ENCODE measurements around the gene ADM2.

ADM2 gene

GRCh38 chr22:50485221-50486131 lies 4.1 kb downstream of the ADM2 start:
- DNase-seq (ENCODE audit: low read depth): no peak

DNA sequence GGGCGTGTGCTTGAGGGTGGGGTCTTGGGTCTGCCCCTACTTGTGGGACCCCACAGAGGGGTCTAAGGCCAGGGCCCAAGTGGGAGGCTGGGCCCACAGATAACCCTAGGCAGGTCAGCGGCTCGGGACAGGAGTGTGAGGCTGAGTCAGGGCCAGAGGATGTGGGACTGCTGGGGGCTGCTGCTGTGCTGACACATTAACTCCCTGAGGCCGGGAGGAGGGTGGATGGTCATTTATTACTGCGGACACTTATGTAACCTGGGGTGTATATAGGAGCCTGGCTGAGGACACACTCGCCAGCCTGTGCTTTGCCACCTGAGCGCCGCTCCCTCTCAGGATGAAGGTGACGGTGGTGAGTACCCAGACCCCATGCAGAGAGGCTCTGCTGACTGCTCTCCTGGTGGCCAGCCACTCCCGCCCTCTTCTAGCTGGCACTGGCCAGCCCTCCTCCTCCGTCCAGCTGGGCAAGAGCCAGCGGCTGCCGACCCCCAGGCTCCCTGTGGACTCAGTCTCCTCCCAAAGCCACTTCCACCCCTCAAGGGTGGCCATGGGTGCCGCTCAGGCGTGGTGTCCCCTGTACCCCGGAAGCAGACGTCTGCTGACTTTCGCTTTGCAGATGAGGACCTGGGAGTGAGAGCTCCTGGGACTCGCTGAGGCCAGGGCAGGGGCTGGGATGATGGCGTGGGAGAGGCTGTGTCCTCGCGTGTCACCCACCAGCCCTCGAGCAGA lies 5.4 kb downstream of the ADM2 start, which contains the start of gene MIOX:
MIOX (plus strand) TSS at position 299 of the 729 bp plus-strand sequence; CDS start at position 338, 39 bp downstream.
- no peak for DNase-seq (ENCODE audit: low read depth)

- DNase-seq (ENCODE audit: low read depth): no peak
Measured at GRCh38 chr22:50487290-50488005, 6.1 kb downstream of the ADM2 start.

DNA sequence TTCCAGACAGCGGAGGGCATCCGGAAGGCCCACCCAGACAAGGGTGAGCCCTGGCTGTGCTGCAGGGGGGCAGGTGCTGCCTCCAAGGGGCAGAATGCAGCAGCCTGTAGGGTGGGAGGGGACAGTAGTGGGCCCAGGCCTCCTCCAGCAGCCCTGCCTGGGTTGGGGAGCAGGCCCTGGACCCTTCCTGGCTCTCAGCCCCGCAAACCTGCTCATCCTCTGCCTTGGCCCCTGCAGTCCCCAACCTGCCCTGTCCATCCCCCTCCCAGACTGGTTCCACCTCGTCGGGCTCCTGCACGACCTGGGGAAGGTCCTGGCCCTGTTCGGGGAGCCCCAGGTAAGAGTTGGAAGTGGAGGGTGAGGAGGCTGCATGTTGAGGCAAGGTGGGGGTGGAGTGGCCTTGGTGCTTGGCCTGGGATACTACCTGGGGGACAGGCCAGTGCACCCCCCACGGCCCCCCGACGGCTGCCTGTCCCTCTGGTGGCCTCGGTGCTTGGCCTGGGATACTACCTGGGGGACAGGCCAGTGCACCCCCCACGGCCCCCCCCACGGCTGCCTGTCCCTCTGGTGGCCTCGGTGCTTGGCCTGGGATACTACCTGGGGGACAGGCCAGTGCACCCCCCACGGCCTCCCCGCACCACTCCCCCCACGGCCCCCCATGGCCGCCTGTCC lies 6.8 kb downstream of the ADM2 start:
- no peak for DNase-seq (ENCODE audit: low read depth)

DNA sequence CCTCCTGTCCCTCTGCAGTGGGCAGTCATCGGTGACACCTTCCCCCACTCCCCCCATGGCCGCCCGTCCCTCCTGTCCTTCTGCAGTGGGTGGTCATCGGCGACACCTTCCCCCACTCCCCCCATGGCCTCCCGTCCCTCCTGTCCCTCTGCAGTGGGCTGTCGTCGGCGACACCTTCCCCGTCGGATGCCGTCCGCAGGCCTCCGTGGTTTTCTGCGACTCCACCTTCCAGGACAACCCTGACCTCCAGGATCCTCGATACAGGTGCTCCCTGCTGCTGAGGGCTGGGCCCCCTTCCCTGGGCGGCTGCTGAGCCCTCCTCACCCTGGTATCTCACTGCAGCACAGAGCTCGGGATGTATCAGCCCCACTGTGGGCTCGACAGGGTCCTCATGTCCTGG lies 7.5 kb downstream of the ADM2 start:
- no peak for DNase-seq (ENCODE audit: low read depth)

DNA sequence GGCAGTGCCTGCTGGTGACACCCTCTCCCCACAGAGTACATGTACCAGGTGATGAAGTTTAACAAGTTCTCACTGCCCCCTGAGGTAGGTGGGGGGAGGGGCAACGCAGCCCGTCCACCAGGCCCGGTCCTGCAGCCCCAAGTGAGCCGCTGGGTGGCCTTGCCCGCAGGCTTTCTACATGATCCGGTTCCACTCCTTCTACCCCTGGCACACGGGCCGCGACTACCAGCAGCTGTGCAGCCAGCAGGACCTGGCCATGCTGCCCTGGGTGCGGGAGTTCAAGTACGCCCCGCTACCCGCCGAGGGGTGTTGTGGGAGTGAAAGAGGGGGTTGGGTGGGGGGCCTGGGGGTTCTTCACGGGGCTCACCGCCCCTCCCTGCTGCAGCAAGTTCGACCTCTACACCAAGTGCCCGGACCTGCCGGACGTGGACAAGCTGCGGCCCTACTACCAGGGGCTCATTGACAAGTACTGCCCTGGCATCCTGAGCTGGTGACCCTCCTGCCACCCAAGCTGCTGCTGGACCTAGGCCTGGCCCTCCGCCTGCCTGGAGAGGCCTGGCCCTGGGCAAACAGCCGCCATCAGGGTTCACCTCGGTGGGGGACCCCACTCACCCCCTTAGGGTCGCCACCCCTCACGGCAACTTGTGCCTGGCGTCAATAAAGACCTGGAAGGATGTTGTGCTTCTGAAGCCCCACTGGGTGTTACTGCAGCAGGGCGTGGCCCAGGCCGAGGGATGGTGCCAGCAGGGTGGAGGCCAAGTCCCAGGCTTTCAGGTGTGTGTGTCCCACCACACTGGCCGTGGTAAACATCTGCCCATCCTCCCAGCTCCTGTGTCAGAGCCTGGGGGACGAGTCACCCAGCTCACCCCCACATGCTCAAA lies 8.3 kb downstream of the ADM2 start:
- DNase-seq (ENCODE audit: low read depth): no peak

DNA sequence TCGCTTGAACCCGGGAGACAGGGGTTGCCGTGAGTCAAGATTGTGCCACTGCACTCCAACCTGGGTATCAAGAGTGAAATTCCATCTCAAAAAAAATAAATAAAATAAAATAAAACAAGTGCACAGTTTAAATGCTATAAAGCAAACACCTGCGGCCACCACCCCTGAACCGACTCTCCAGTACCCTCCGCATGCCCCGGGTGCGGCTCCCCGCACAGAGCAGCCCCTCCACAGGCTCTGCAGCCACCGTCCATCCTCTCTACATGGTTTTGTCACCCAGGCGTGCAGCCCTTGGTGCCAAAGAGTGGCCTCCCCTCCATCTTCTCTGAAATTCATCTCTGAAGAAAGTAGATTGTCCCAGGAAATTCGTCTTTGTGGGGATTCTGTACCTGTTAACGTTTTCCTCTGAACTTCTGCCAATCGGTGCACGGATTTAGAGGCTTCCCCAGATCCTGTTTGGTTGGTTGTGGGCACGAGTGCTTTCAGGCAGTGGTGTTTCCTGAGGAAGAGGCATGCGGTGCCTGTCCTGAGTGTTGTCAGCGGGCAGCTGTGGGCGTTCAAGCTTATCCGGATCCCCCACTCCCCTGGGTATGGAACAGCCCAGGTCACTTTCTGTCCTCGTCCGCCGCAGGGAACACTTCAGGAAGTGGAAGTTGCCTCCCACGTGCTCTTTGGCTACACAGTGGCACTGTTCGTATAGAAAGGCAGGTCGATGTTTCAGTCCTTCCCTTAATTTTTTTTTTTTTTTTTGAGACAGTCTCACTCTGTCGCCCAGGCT lies 9.4 kb downstream of the ADM2 start:
- DNase-seq (ENCODE audit: low read depth): no peak

GRCh38 chr22:50497093-50497492 lies 15.8 kb downstream of the ADM2 start:
- no peak for DNase-seq (ENCODE audit: low read depth)

DNA sequence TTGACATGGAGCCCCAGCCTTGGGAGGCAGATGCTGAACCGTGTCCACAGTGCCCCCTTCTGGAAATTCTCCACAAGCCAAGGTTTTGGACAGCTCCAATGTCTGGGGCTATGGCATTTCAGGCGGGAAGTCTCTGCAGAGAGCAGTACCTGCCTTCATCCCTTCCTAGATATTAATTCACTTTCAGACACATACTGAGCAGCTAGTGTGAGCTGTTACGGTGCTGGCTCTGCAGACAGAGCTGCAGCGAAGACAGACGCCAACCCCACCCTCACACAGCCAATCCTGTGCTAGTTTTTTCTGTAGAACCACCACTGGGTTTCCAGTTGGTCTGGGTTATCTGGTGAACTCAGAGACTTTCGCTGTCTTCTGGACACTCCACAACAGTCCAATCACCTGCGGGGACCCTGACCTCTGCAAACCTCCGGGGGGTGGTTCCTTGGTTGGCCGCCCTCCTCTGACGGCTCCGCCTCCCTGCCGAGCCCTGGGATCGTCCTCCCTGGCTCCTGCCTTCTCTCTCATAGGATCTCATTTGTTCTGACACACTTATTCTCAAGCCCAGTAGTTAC lies 17.1 kb downstream of the ADM2 start:
- DNase-seq (ENCODE audit: low read depth): peak; percentile 29

DNA sequence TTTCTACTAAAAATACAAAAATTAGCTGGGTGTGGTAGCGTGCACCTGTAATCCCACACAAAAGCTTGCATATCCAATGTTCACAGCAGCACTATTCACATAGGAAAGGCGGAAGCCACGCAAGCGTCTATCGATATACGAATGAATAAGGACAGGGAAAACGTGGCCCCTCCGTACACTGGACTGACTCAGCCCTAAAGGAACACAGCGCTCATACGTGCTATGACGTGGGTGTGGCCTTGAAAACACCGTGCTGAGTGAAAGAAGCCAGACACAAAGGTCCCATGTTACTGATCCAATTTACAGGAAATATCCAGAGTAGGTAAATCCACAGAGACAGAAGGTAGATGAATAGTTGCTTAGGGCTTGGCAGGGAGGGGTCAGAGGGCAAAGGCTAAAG lies 19.1 kb downstream of the ADM2 start:
- DNase-seq (ENCODE audit: low read depth): no peak

DNA sequence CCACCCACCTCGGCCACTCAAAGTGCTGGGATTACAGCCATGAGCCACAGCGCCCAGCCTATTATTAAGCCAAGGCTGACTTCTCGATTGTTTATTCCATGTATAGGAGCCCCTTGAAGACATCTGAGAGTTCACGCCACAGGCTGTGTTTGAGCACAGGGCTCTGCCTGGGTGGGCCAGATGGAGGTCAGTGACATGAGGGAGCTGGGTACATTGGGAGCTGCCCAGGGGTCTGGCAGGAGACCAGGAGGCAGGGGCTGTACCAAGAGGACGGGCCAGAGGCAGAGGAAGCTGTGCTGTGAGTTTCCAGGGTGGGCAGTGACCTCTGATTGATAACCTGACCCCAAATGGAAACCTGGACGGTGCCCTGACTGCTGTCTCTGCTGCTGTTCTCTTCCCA lies 20.8 kb downstream of the ADM2 start:
- no peak for DNase-seq (ENCODE audit: low read depth)

DNA sequence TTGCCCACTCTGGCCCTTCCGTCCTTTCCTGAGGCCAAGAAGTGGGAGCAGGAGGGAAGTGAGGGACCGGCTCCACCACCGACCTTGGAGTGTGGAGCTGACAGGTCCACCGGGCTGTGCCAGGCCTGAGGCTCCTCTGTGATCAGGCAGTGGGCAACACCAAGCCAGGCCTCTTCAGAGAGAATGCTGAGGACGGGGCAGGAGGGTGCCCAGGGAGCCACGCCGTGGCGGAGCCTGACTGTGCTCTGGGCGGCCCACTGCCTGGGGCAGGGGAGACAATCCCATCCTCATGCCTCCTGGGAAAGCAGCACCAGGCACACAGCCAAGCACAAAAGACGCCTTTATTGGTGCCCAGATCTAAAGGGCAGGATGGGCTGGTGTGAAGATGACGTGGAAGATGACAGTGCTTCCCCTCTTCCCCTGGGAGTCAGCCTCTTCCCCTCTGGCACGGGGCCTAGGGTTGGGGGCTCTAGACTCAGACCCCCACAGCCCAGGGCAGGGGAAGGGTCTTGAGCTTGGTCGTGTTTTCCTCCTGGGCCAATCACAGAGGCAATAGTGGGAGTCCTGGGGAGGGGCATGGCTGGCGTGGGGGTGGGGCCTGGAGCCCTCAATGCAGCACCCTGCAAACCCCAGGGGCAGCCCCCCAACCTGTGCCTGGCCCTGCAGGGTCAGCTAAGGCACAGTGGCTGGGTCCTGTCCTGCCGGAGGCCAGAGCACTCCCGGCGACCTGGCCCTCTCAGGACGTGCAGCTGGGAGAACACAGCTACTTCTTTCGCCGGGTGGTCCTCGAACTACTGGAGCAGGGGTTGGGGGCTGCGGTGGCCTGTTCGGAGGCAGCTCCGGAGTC lies 21.5 kb downstream of the ADM2 start:
- no peak for DNase-seq (ENCODE audit: low read depth)

GRCh38 chr22:50503475-50504145 lies 22.3 kb downstream of the ADM2 start:
- no peak for DNase-seq (ENCODE audit: low read depth)

DNA sequence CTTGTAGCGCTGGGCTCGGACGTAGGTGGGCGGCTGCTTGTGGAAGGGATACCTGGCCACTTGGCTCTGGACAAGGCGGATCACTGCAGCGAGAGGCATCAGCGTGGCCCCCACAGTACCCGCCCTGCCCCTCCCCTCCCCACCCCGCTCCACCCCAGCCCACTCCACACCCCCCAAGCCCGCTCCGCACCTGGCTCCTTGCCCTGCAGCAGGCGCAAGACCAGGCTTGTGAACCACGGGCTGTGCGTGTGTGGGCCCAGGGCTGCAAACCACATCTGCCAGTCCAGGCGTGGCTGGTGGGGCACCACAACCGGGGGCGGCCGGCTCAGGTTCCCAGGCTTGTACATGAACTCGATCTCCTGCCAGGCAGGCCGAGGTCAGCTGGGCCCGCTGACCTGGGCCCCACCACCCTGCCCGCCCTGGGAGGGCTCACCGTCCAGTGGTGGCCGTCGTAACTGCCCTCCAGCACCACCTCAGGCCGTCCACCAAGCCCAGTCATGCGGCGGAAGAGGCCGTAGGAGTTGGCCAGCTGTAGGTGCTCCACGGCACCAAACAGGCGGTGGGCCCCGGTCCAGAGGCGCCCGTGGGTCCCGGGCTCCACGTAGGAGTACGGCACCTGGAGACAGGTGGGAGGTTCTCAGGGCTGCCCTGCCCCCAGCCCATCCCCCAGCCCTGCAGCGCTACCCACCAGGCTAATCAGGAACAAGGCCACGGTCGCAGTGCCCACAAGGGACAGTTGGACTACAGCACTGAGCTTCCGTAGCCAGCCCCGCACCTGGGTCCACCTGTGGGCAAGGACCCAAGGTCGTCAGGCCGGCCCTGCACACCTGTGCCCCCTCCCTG lies 23.2 kb downstream of the ADM2 start:
- no peak for DNase-seq (ENCODE audit: low read depth)

GRCh38 chr22:50505276-50505775 lies 24.0 kb downstream of the ADM2 start:
- DNase-seq (ENCODE audit: low read depth): no peak

DNA sequence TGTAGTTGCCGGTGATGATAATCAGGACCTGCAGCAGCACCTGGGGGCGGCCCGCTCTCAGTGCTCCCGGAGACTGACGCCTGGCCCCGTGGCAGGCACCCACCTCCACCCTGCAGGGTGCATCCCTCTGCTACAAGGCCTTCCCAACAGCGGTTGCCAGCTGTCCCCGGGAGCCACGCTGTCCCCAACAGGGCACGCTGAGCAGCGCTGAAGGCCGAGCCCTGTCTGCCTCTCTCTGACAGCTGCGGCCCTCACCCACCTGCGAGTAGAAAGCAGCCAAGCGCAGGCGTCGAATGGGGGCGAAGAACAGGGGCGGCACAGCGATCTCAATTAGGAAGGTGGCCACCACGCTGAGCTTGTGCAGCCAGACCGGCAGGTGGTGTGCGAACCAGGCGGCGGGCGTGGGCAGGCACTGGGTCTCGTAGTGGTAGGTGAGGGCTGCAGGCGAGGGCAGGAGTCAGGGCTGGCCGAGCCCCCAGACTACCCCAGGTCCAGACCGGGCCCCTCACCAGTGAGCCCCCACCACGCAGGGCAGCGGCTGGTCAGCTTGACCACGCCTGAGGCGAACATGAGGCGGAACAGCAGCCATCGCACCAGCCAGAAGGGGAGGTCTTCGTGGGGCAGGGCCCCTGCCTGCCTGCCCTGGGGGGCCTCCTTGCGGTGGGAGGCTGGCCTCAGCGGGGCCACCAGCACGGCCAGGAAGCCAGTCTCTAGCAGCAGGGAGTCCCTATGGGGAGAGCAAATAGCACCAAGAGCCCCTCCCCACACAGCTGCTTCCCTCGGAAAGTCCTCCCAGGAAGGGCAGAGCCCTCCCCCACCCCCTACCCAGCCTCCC lies 24.6 kb downstream of the ADM2 start:
- no peak for DNase-seq (ENCODE audit: low read depth)

All from stimulated activated CD8-positive, alpha-beta memory T cell treated with anti-CD3 and anti-CD28 coated beads, Interleukin-12 subunit alpha, Interleukin-12 subunit beta, amount 100 ng/mL, for 4 hours (primary cell).